Measurements from ENCODE around the gene BRS3. TPM values are rescaled to one million over a fixed set of nuclear protein-coding genes. Genes with fewer than 3 reads are reported as not detected.
"Not testable (repeated sequence)": the region's sequence is repeated elsewhere in the genome, so short reads cannot be mapped to it uniquely, and the experiment has no call there.

BRS3 gene
- total RNA-seq: not detected

GRCh38 chrX:136487647-136488046 lies at the start of gene BRS3:
BRS3 (plus strand) TSS chrX:136487947; CDS start chrX:136488115, 168 bp downstream.
- no peak for TF ChIP-seq CTCF (IDR thresholded peaks at IDR 0.05)
- no peak for ATAC-seq (ENCODE audit: low FRiP score)
- no peak for DNase-seq (ENCODE audit: low spot score)

- ATAC-seq (ENCODE audit: low FRiP score) (no peak), DNase-seq (ENCODE audit: low spot score) (no peak)
- no peak for TF ChIP-seq CTCF (IDR thresholded peaks at IDR 0.05)
Measured at GRCh38 chrX:136438192-136438591, 49.6 kb upstream of the BRS3 start.

GRCh38 chrX:136445674-136446073 lies 42.1 kb upstream of the BRS3 start:
- DNase-seq (ENCODE audit: low spot score); ATAC-seq (ENCODE audit: low FRiP score): not testable (repeated sequence)

- ATAC-seq (ENCODE audit: low FRiP score) (no peak), DNase-seq (ENCODE audit: low spot score) (no peak)
- TF ChIP-seq CTCF (IDR thresholded peaks at IDR 0.05): no peak
Measured at GRCh38 chrX:136446208-136446607, 41.5 kb upstream of the BRS3 start.

- ATAC-seq (ENCODE audit: low FRiP score) (no peak), DNase-seq (ENCODE audit: low spot score) (no peak)
- no peak for TF ChIP-seq CTCF (IDR thresholded peaks at IDR 0.05)
Measured at GRCh38 chrX:136447308-136447707, 40.4 kb upstream of the BRS3 start.

- no peak for TF ChIP-seq CTCF (IDR thresholded peaks at IDR 0.05)
- ATAC-seq (ENCODE audit: low FRiP score): no peak
Measured at GRCh38 chrX:136447968-136448367, 39.8 kb upstream of the BRS3 start.

GRCh38 chrX:136450050-136450830 lies 37.5 kb upstream of the BRS3 start:
- TF ChIP-seq CTCF (IDR thresholded peaks at IDR 0.05): no peak
- DNase-seq (ENCODE audit: low spot score): no peak
- no peak for ATAC-seq (ENCODE audit: low FRiP score)

More at GRCh38 chrX:136447968-136448367, 39.8 kb upstream of the BRS3 start:
- DNase-seq (ENCODE audit: low spot score): no peak

Measured in omental fat pad (tissue), 4 donors.